K562 (cell line): ENCODE results near the gene ITPKB. TPM values are rescaled to one million over a fixed set of nuclear protein-coding genes. Genes with fewer than 3 reads are reported as not detected.

ENCODE experiments used
- ATAC-seq: fragments of 200-7000 bp; cut with Tn5 transposase; 3 replicates; pipeline ENCODE4 v1.9.1; 2020; ENCODE audit warnings: moderate library complexity
- BruUV-seq: library from RNA; stranded (reverse); fragments of 400-500 nt; replicated peaks from 2 replicates; lab custom pipeline; 2021; lab: Mats Ljungman, UMichigan
- CTCF ChIA-PET: fragments of 300-600 bp; formaldehyde crosslinking; extraction: SDS; loops from one replicate; lab custom pipeline; 2021; ENCODE audit warnings: low intra/inter-chr PET ratio; lab: Yijun Ruan, JAX
- POLR2A ChIA-PET: fragments of 300-600, 350-650 bp; sonication (Branson Sonifier 250); formaldehyde crosslinking; extraction: SDS; loops from one replicate; lab custom pipeline; 2021; ENCODE audit warnings: antibody characterized with exemption, inconsistent platforms; lab: Yijun Ruan, JAX
- DNase-seq, 4 experiments: peaks; one replicate each; pipeline versions ENCODE4 v3.0.0 to v3.0.0-alpha.2; 2011 to 2018; ENCODE audit warnings: low spot score in 3 of 4, mixed read lengths in 3 of 4; ENCODE audit errors: extremely low read depth in 1 of 4
- FAIRE-seq: peaks from 2 replicates; lab custom pipeline; 2011; peaks lifted over from hg19 to GRCh38; lab: Jason Lieb, UNC
- H2AFZ ChIP-seq: 2 replicates; pipeline ENCODE4 v1.6.0; 2011; ENCODE audit warnings: low read depth, low read length, control low read depth, inconsistent platforms
- H3K27ac ChIP-seq: fragments of 200-600 bp; 3 replicates; pipeline ENCODE4 v1.8.0; 2011; ENCODE audit warnings: low read depth, mild to moderate bottlenecking, control low read depth, inconsistent platforms, low read length, moderate library complexity, mixed read lengths; ENCODE audit errors: extremely low read depth
- H3K27me3 ChIP-seq, 2 experiments: fragments of 300-600 bp in 1 of 2; 2 replicates in 1 of 2; 3 replicates in 1 of 2; pipeline versions ENCODE4 v1.6.0 to v1.8.0; 2011; ENCODE audit warnings: inconsistent platforms in 2 of 2, low read length in 2 of 2, mild to moderate bottlenecking in 1 of 2, mixed read lengths in 1 of 2, moderate library complexity in 1 of 2; ENCODE audit not compliant: control insufficient read depth in 2 of 2, insufficient read depth in 2 of 2
- H3K36me3 ChIP-seq: fragments of 300-600 bp; 3 replicates; pipeline ENCODE4 v1.8.0; 2011; ENCODE audit warnings: mild to moderate bottlenecking, low read length, inconsistent platforms; ENCODE audit not compliant: control insufficient read depth, insufficient read depth
- H3K4me1 ChIP-seq, 2 experiments: fragments of 200-600 bp in 1 of 2; replicated peaks in 1 of 2; 2 replicates in 1 of 2; 3 replicates in 1 of 2; pipeline versions ENCODE4 v1.5.1 to v1.8.0; 2011; ENCODE audit warnings: inconsistent platforms in 2 of 2, low read length in 2 of 2, mild to moderate bottlenecking in 1 of 2, mixed read lengths in 1 of 2, moderate library complexity in 1 of 2; ENCODE audit not compliant: control insufficient read depth in 2 of 2, insufficient read depth in 2 of 2
- H3K4me2 ChIP-seq: 2 replicates; pipeline ENCODE4 v1.6.1; 2011; ENCODE audit warnings: low read length, control low read depth, inconsistent platforms, mixed read lengths; ENCODE audit not compliant: insufficient read depth
- H3K4me3 ChIP-seq: fragments of 200-600 bp; sonication (generic), shearing (Covaris generic); 2 replicates; pipeline ENCODE4 v1.5.1; 2016; ENCODE audit warnings: control low read depth, inconsistent platforms
- H3K79me2 ChIP-seq: fragments of 200-600 bp; 3 replicates; pipeline ENCODE4 v1.8.0; 2011; ENCODE audit warnings: low read length, inconsistent platforms; ENCODE audit not compliant: control insufficient read depth, insufficient read depth
- H3K9ac ChIP-seq, 2 experiments: 2 replicates each; pipeline versions ENCODE4 v1.6.0 to v1.6.1; 2011; ENCODE audit warnings: low read depth in 2 of 2, low read length in 2 of 2, control low read depth in 1 of 2, inconsistent platforms in 1 of 2, mild to moderate bottlenecking in 1 of 2, mixed read lengths in 1 of 2; ENCODE audit not compliant: insufficient read depth in 1 of 2
- H3K9me1 ChIP-seq: one replicate; pipeline ENCODE4 v1.6.0; 2011; ENCODE audit warnings: inconsistent platforms, mild to moderate bottlenecking, low read length, moderate library complexity; ENCODE audit not compliant: control insufficient read depth, insufficient read depth
- H3K9me3 ChIP-seq: replicated peaks from 2 replicates; pipeline ENCODE4 v1.5.1; 2011; ENCODE audit warnings: low read depth, low read length, inconsistent platforms; ENCODE audit not compliant: control insufficient read depth, insufficient read depth
- H4K20me1 ChIP-seq: replicated peaks from 2 replicates; pipeline ENCODE4 v1.6.1; 2011; ENCODE audit warnings: low read length, inconsistent platforms, mixed read lengths; ENCODE audit not compliant: control insufficient read depth, insufficient read depth
- FOXK1 ChIP-seq: sonication (generic); formaldehyde crosslinking; IDR thresholded peaks from 2 replicates; pipeline ENCODE4 v1.8.0; 2022; ENCODE audit warnings: missing genetic modification reagents, mild to moderate bottlenecking, borderline replicate concordance
- RBM15 ChIP-seq: fragments of 200-400 bp; formaldehyde crosslinking; IDR thresholded peaks from 2 replicates; pipeline ENCODE4 v1.6.1; 2018; ENCODE audit warnings: mild to moderate bottlenecking, low read length, moderate library complexity; ENCODE audit not compliant: insufficient read depth
- ZKSCAN8 ChIP-seq: fragments of 200-800 bp; sonication (Bioruptor generic); IDR thresholded peaks from 2 replicates; pipeline ENCODE4 v1.6.1; 2016; ENCODE audit warnings: missing genetic modification characterization, missing compliant biosample characterization
- ZNF232 ChIP-seq: sonication (generic); formaldehyde crosslinking; IDR thresholded peaks from 2 replicates; pipeline ENCODE4 v1.8.0; 2022; ENCODE audit warnings: mild to moderate bottlenecking, missing genetic modification reagents
- ZNF717 ChIP-seq: fragments of 250-450 bp; sonication (Bioruptor Pico); IDR thresholded peaks from 2 replicates; pipeline ENCODE4 v1.5.0; 2021
- WGBS: fragments of 100-300 bp; shearing (Covaris generic); methylation state at CpG from one replicate; pipeline ENCODE4 v1.1.6; 2016; ENCODE audit warnings: low coverage, mixed read lengths; ENCODE audit not compliant: insufficient coverage; ENCODE audit errors: missing lambda C conversion rate; 5-methylcytosine and 5-hydroxymethylcytosine counted together
- in situ Hi-C: fragments of 300-500 bp; cut with MboI; formaldehyde crosslinking; loops from 4 replicates; pipeline ENCODE4 v1.15.0; 2018; ENCODE audit warnings: inconsistent platforms, mixed read lengths
- intact Hi-C: fragments of 100-400 bp; cut with micrococcal nuclease; formaldehyde crosslinking; loops from 2 replicates; pipeline ENCODE4 v1.14.2; 2022
- polyA plus RNA-seq, 8 experiments: library from polyadenylated mRNA; depleted of rRNA in 4 of 8; stranded (reverse) in 5 of 8; unstranded in 3 of 8; fragments of >200 nt; fragmentation: Nextera tagmentation in 2 of 8; fragmentation: Illumina TruSeq in 1 of 8; extraction: Ambion mirVana in 2 of 8; extraction: Trizol in 1 of 8; gene quantifications; 2 replicates each; pipeline versions ENCODE4 v1.2.1 to v1.2.3, GENCODE V29; 2011 to 2014; ENCODE audit warnings: inconsistent platforms in 1 of 8, missing spikeins in 1 of 8
- total RNA-seq, 7 experiments: library from RNA; depleted of rRNA in 6 of 7; stranded (reverse); fragments of >200 nt in 6 of 7; fragmentation: Illumina TruSeq in 2 of 7; extraction: Trizol in 2 of 7; gene quantifications; 2 replicates each; pipeline versions ENCODE4 v1.2.1 to v1.2.3, GENCODE V29; 2011 to 2021; ENCODE audit warnings: low replicate concordance in 1 of 7
- TF ChIP-seq, protein P1 (sequence below), 2 experiments: IDR thresholded peaks in 1 of 2; conservative IDR thresholded peaks in 1 of 2; 2 replicates each; pipeline ENCODE4 v1.6.1; 2016; ENCODE audit warnings: low read depth in 2 of 2, mild to moderate bottlenecking in 1 of 2, missing compliant biosample characterization in 1 of 2, missing genetic modification characterization in 1 of 2, moderate library complexity in 1 of 2
- TF ChIP-seq, protein P2 (sequence below): fragments of 250-450 bp; sonication (Bioruptor Pico); IDR thresholded peaks from 2 replicates; pipeline ENCODE4 v1.4.0; 2020
- TF ChIP-seq, protein P3 (sequence below): IDR thresholded peaks from 2 replicates; pipeline ENCODE4 v1.6.1; 2016; ENCODE audit warnings: missing genetic modification characterization, missing compliant biosample characterization

ITPKB gene
- total and polyA plus RNA-seq, 9 of the 15 experiments (the other 6 are each of a cell fraction or from before 2014, with no cell fraction given) = 0.01 to 0.22 TPM; not detected in 7

DNA sequence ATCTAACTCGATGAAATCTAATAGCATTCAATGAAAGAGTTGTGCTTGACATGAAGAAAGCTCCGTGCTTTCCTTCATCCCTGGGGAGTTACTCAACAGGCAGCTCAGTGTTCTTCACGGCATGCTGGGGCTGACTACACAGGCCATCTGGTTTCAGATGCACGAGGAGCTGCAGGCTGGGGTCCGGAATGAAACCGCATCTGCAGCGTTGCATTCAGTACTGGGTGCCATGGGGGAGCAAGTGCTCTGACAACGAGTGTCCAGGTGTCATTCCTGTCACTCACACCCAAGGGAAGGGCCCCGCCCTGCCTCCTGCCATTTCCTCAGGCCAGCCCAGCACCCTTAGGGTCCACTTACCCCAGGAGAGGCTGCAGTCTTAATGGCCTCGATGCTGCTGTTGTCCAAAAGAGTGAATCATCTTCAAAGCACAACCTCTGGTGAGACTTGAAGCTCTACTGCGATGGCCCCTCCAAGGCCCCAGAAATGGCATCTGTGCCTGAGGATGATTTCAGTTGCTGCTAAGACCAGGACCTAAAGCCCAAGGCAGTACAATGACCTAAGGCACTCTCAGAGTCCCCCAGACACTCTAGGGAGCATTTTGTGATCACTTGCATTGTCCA is 129.1 kb downstream of the ITPKB start:
- H2AFZ ChIP-seq = no peak overlapping the region
- DNase-seq (no peak), ATAC-seq (no peak), FAIRE-seq (no peak)
- H3K27me3 ChIP-seq = peaks cover 32 to 59% of the 10 kb centered on the region in 2 experiments; a peak in 4 of 5 replicates
- ChIA-PET POLR2A (interaction anchor here (0.6 to 0.7 kb wide), 4 partner anchors 10 to 506 kb away, joined by 3 read pairs; no protein-coding TSS in a partner anchor), CTCF (no interaction called here)
- intact Hi-C loops = loop anchor here (1.0 to 10.0 kb wide), 3 partner anchors 63 to 485 kb away; no protein-coding TSS in a partner anchor
- H3K27ac ChIP-seq = no peak overlapping the region
- no peaks in the 10 kb centered on the region for H3K4me1 ChIP-seq
- H3K9me3 ChIP-seq = no peaks in the 10 kb centered on the region
- BruUV-seq = no TSS peak
- no peak overlapping the region for H3K4me2 ChIP-seq
- no peak overlapping the region for H3K9ac ChIP-seq
- H4K20me1 ChIP-seq = no peaks in the 10 kb centered on the region; the same call in 1 of the 2 replicates
- WGBS = 1% methylated on average over 11 of the region's 11 CpGs
- no peaks in the 10 kb centered on the region for H3K79me2 ChIP-seq
- in situ Hi-C loops = no loop called here
- H3K4me3 ChIP-seq = no peak overlapping the region
- H3K9me1 ChIP-seq = peaks cover 7% of the 10 kb centered on the region
- no peaks in the 10 kb centered on the region for H3K36me3 ChIP-seq
- TF ChIP-seq RBM15 (no peak), FOXK1 (CRISPR knock-in tag) (no peak), ZKSCAN8 (CRISPR knock-in tag) (no peak), ZNF717 (CRISPR knock-in tag) (no peak), ZNF232 (CRISPR knock-in tag) (no peak)
- TF ChIP-seq, protein P1, sequence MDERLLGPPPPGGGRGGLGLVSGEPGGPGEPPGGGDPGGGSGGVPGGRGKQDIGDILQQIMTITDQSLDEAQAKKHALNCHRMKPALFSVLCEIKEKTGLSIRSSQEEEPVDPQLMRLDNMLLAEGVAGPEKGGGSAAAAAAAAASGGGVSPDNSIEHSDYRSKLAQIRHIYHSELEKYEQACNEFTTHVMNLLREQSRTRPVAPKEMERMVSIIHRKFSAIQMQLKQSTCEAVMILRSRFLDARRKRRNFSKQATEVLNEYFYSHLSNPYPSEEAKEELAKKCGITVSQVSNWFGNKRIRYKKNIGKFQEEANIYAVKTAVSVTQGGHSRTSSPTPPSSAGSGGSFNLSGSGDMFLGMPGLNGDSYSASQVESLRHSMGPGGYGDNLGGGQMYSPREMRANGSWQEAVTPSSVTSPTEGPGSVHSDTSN (CRISPR knock-in tag; IDR thresholded peaks at IDR 0.05; ENCODE audit: low read depth) = no peak
- TF ChIP-seq, protein P1 (tag; conservative IDR thresholded peaks at IDR 0.05; ENCODE audit: low read depth) = no peak
- TF ChIP-seq, protein P2, sequence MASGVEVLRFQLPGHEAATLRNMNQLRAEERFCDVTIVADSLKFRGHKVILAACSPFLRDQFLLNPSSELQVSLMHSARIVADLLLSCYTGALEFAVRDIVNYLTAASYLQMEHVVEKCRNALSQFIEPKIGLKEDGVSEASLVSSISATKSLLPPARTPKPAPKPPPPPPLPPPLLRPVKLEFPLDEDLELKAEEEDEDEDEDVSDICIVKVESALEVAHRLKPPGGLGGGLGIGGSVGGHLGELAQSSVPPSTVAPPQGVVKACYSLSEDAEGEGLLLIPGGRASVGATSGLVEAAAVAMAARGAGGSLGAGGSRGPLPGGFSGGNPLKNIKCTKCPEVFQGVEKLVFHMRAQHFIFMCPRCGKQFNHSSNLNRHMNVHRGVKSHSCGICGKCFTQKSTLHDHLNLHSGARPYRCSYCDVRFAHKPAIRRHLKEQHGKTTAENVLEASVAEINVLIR = no peak
- TF ChIP-seq, protein P3, sequence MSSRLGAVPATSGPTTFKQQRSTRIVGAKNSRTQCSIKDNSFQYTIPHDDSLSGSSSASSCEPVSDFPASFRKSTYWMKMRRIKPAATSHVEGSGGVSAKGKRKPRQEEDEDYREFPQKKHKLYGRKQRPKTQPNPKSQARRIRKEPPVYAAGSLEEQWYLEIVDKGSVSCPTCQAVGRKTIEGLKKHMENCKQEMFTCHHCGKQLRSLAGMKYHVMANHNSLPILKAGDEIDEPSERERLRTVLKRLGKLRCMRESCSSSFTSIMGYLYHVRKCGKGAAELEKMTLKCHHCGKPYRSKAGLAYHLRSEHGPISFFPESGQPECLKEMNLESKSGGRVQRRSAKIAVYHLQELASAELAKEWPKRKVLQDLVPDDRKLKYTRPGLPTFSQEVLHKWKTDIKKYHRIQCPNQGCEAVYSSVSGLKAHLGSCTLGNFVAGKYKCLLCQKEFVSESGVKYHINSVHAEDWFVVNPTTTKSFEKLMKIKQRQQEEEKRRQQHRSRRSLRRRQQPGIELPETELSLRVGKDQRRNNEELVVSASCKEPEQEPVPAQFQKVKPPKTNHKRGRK (tag) = no peak
